DOHH2 (cell line): Measurements from ENCODE around the gene CXXC5.

ENCODE experiments used
- CTCF ChIP-seq: fragments of 200-600 bp; sonication (generic); IDR thresholded peaks from one replicate; pipeline ENCODE4 v1.5.1; 2014; ENCODE audit warnings: antibody characterized with exemption, mild to moderate bottlenecking, low read depth, low read length; ENCODE audit not compliant: poor library complexity, severe bottlenecking
- EZH2phosphoT487 ChIP-seq: fragments of 200-600 bp; sonication (generic); IDR thresholded peaks from 2 replicates; pipeline ENCODE4 v1.6.1; 2017; ENCODE audit warnings: borderline replicate concordance, mild to moderate bottlenecking, antibody characterized with exemption, low read length, moderate library complexity, mixed read lengths

GRCh38 chr5:139634541-139634940 is 13.6 kb upstream of the CXXC5 start:
- TF ChIP-seq CTCF (no peak), EZH2phosphoT487 (no peak)
